KBM-7 (cell line): Measurements from ENCODE around the gene PCDHGA7.
"Not testable (repeated sequence)": the region's sequence is repeated elsewhere in the genome, so short reads cannot be mapped to it uniquely, and the experiment has no call there.

Experiments
- DNase-seq: peaks from one replicate; pipeline ENCODE4 v3.0.0-alpha.2; 2015
- in situ Hi-C: fragments of 300-500 bp; cut with MboI; formaldehyde crosslinking; loops from 2 replicates; pipeline ENCODE4 v1.14.3; 2020; ENCODE audit warnings: low sequenced_read_pairs, low pct_unique_long_range_greater_than_20kb, mixed read lengths

Gene PCDHGA7

DNA sequence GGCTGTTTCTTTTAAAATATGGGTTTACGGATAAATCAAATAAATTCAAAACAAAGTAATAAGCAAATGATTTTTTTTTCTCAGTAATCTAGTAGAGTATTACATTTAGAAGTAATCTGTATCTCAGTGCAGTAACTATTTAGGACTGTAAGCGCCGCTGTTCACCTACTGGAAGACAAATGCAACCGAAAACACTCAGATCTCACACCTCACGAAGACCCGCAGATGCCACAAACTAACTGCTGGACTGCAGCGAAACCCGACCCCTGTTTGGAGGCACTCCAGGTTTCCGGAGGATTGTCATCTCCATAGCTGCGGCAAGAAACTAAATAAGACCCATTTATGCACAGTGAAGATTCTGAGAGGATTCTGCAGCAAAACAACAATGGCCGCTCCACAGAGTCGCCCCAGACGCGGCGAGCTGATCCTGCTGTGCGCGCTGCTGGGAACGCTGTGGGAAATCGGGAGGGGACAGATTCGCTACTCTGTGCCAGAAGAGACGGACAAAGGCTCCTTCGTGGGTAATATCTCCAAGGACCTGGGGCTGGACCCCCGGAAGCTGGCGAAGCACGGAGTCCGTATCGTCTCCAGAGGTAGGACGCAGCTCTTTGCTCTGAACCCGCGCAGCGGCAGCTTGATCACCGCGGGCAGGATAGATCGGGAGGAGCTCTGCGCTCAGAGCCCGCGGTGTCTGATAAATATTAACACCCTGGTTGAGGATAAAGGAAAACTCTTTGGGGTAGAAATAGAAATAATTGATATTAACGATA lies 10.1 kb downstream of the PCDHGA7 start, which contains the start of gene PCDHGA8:
PCDHGA8 (plus strand) TSS at position 205 of the 770 bp plus-strand sequence; CDS start at position 386, 181 bp downstream.
- no peak for DNase-seq
- in situ Hi-C loops: no loop called here

DNA sequence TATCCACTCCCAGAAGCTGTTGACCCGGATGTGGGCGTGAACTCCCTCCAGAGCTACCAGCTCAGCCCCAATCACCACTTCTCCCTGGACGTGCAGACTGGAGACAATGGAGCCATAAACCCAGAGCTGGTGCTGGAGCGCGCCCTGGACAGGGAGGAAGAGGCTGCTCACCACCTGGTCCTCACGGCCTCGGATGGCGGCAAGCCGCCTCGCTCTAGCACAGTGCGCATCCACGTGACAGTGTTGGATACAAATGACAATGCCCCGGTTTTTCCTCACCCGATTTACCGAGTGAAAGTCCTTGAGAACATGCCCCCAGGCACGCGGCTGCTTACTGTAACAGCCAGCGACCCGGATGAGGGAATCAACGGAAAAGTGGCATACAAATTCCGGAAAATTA lies 10.7 kb downstream of the PCDHGA7 start:
- no peak for DNase-seq
- in situ Hi-C loops: no loop called here

DNA sequence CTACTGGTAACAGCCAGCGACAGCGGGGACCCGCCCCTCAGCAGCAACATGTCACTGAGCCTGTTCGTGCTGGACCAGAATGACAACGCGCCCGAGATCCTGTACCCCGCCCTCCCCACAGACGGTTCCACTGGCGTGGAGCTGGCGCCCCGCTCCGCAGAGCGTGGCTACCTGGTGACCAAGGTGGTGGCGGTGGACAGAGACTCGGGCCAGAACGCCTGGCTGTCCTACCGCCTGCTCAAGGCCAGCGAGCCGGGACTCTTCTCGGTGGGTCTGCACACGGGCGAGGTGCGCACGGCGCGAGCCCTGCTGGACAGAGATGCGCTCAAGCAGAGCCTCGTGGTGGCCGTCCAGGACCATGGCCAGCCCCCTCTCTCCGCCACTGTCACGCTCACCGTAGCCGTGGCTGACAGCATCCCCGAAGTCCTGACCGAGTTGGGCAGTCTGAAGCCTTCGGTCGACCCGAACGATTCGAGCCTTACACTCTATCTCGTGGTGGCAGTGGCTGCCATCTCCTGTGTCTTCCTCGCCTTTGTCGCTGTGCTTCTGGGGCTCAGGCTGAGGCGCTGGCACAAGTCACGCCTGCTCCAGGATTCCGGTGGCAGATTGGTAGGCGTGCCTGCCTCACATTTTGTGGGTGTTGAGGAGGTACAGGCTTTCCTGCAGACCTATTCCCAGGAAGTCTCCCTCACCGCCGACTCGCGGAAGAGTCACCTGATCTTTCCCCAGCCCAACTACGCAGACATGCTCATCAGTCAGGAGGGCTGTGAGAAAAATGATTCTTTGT lies 12.1 kb downstream of the PCDHGA7 start:
- DNase-seq, in situ Hi-C loops: not testable (repeated sequence)

DNA sequence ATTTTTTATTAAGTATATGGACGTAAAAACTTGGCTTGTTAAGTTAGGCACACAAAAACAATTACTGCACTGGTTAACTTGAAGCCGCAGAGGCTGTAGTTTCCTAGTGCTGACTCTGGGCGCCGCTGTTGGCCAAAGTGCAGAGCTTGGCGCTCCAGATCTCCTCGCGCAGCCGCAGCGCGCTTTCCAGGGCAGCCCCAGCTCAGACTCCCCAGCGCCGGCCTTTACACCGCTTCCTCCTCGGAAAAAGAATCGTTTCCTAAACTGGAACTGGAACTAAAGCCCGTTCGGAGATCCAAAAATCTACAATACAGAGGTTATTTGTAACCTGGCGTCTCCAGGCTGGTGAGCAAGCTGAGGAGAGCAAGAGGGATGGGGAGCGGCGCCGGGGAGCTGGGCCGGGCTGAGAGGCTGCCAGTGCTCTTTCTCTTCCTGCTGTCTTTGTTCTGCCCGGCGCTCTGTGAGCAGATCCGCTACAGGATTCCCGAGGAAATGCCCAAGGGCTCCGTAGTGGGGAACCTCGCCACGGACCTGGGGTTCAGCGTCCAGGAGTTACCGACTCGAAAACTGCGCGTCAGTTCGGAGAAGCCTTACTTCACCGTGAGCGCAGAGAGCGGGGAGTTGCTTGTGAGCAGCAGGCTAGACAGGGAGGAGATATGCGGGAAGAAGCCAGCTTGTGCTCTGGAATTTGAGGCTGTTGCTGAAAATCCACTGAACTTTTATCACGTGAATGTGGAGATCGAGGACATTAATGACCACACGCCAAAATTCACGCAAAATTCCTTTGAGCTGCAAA lies 15.4 kb downstream of the PCDHGA7 start, which contains the start of gene PCDHGB5:
PCDHGB5 (plus strand) TSS at position 192 of the 796 bp plus-strand sequence; CDS start at position 373, 181 bp downstream.
- in situ Hi-C loops, DNase-seq: not testable (repeated sequence)

DNA sequence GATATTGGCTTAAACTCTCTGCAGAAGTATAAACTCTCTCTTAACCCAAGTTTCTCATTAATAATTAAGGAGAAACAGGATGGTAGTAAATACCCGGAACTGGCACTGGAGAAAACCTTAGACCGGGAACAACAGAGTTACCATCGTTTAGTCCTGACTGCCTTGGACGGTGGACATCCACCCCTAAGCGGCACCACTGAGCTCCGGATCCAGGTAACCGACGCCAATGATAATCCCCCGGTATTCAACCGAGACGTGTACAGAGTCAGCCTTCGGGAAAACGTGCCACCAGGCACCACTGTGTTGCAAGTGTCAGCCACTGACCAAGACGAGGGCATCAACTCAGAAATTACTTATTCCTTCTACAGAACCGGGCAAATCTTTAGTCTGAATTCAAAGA lies 16.1 kb downstream of the PCDHGA7 start:
- in situ Hi-C loops: no loop called here

DNA sequence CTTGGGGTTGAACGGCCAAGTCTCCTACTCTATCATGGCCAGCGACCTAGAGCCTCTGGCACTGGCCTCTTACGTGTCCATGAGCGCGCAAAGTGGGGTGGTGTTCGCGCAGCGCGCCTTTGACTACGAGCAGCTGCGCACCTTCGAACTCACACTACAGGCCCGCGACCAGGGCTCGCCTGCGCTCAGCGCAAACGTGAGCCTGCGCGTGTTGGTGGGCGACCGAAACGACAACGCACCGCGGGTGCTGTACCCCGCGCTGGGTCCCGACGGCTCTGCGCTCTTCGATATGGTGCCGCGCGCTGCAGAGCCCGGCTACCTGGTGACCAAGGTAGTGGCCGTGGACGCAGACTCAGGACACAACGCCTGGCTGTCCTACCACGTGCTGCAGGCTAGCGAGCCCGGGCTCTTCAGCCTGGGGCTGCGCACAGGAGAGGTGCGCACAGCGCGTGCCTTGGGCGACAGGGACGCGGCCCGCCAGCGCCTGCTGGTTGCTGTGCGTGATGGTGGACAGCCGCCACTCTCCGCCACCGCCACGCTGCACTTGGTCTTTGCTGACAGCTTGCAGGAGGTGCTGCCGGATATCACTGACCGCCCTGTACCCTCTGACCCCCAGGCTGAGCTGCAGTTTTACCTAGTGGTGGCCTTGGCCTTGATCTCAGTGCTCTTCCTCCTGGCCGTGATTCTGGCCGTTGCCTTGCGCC lies 17.2 kb downstream of the PCDHGA7 start:
- DNase-seq: no peak
- in situ Hi-C loops: no loop called here

More for the DNA sequence above, 16.1 kb downstream of the PCDHGA7 start:
- no peak for DNase-seq

DNA sequence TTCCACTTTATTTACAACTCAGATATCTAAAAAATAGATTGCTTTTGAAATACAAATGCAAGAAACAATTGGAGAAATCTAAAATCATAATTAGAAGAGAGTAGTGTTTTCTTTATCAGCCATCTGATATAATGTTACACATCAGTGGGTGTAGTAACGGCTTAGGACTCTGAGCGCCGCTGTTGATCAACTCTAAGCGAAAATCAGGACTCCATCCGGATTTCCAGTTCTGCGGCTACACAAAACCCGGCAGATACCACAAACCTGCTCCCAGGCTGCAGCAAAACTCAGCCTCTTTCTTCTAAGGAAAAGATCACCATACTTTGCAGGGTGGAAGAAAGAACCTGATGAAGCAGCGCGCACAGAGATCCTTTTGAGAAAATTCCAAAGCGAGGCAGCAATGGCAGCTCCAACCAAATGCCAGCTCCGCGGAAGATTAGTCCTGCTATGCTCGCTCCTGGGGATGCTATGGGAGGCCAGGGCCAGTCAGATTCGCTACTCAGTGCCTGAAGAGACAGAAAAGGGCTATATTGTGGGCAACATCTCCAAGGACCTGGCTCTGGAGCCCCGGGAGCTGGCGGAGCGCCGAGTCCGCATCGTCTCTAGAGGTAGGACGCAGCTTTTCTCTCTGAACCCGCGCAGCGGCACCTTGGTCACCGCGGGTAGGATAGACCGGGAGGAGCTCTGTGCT lies 20.2 kb downstream of the PCDHGA7 start, which contains the start of gene PCDHGA9:
PCDHGA9 (plus strand) TSS at position 226 of the 691 bp plus-strand sequence; CDS start at position 401, 175 bp downstream.
- in situ Hi-C loops: no loop called here
- peak; percentile 3 for DNase-seq

DNA sequence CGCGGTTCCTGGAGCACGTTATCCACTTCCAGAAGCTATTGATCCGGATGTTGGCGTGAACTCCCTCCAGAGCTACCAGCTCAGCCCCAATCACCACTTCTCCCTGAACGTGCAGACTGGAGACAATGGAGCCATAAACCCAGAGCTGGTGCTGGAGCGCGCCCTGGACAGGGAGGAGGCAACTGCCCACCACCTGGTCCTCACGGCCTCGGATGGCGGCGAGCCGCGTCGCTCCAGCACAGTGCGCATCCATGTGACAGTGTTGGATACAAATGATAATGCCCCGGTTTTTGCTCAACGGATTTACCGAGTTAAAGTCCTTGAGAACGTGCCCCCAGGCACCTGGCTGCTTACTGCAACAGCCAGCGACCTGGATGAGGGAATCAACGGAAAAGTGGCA lies 20.8 kb downstream of the PCDHGA7 start:
- in situ Hi-C loops: no loop called here
- no peak for DNase-seq

DNA sequence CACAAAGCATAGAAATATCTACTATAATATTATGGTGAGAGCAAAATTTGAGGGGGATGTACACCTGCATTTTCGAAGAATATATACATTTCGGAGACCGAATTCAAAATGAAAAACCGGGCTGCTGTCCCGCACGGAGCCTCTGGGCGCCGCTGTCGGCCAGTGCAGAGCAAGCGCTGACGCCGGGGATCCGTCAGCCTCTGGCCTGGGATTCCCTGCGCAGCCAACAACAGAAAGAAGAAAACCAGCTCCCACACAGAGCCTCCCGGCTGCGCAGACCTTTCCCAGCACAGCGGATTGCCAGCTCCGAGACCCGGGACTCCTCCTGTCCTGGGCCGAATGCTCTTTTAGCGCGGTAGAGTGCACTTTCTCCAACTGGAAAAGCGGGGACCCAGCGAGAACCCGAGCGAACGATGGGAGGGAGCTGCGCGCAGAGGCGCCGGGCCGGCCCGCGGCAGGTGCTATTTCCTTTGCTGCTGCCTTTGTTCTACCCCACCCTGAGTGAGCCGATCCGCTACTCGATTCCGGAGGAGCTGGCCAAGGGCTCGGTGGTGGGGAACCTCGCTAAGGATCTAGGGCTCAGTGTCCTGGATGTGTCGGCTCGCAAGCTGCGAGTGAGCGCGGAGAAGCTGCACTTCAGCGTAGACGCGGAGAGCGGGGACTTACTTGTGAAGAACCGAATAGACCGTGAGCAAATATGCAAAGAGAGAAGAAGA lies 25.4 kb downstream of the PCDHGA7 start, which contains the start of gene PCDHGB6:
PCDHGB6 (plus strand) TSS at position 232 of the 716 bp plus-strand sequence; CDS start at position 414, 182 bp downstream.
- in situ Hi-C loops, DNase-seq: not testable (repeated sequence)

DNA sequence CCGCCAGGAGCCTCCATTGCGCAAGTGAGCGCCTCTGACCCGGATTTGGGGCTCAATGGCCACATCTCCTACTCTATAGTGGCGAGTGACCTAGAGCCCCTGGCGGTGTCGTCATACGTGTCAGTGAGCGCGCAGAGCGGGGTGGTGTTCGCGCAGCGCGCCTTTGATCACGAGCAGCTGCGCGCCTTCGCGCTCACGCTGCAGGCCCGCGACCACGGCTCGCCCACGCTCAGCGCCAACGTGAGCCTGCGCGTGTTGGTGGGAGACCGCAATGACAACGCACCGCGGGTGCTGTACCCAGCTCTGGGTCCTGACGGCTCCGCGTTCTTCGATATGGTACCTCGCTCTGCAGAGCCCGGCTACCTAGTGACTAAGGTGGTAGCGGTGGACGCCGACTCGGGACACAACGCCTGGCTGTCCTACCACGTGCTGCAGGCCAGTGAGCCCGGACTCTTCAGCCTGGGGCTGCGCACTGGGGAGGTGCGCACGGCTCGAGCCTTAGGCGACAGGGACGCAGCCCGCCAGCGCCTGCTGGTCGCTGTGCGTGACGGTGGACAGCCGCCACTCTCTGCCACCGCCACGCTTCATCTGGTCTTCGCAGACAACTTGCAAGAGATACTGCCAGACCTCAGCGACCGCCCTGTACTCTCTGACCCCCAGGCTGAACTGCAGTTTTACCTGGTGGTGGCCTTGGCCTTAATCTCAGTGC lies 27.2 kb downstream of the PCDHGA7 start:
- no peak for DNase-seq

DNA sequence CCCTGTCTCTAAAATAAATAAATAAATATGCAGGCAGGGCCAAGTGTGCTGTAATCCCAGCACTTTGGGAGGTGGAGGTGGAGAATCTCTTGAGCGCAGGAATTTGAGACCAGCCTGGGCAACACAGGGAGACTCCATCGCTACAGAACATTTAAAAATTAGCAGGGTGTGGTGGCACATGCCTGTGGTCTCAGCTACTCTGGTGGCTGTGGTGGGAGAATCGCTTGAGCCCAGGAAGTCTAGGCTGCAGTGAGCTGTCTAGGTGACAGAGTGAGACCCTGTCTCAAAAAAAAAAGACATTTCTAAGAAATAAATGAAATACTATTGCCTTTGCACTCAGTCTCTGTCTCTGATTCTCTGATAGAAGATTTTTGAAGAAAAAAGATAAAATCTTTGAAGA lies 29.0 kb downstream of the PCDHGA7 start:
- in situ Hi-C loops: no loop called here
- no peak for DNase-seq

More for the DNA sequence above, 27.2 kb downstream of the PCDHGA7 start:
- in situ Hi-C loops: no loop called here

DNA sequence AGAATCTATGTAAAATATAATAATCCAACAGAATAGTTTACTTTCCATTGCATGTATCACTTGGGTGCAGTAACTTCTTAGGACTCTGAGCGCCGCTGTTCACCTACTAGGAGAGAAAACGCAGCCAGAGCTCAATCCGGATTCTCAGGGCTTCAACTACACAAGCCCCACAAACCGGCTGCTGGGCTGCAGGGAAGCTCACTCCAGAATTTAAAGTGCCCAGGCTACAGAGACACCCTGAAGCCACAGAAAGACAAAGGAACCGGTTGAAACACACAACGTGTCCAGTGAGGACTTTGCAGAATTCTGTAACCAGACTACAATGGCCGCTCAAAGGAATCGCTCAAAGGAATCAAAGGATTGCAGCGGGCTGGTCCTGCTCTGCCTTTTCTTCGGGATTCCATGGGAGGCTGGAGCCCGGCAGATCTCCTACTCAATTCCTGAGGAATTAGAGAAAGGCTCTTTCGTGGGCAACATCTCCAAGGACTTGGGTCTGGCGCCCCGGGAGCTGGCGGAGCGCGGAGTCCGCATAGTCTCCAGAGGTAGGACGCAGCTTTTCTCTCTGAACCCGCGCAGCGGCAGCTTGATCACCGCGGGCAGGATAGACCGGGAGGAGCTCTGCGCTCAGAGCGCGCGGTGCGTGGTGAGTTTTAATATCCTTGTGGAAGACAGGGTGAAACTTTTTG lies 30.5 kb downstream of the PCDHGA7 start, which contains the start of gene PCDHGA10:
PCDHGA10 (plus strand) TSS at position 134 of the 686 bp plus-strand sequence; CDS start at position 323, 189 bp downstream.
- in situ Hi-C loops: no loop called here
- DNase-seq: peak; percentile 87

DNA sequence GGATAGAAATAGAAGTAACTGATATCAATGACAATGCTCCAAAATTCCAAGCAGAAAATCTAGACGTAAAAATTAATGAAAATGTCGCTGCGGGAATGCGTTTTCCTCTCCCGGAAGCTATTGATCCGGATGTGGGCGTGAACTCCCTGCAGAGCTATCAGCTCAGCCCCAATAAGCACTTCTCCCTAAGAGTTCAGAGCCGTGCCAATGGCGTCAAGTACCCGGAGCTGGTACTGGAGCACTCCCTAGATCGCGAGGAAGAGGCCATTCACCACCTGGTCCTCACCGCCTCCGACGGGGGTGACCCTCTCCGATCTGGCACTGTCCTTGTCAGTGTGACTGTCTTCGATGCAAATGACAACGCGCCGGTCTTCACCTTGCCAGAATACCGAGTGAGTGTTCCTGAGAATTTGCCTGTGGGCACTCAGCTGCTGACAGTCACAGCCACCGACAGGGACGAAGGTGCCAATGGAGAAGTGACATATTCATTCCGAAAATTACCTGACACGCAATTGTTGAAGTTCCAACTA lies 31.1 kb downstream of the PCDHGA7 start:
- no peak for DNase-seq

DNA sequence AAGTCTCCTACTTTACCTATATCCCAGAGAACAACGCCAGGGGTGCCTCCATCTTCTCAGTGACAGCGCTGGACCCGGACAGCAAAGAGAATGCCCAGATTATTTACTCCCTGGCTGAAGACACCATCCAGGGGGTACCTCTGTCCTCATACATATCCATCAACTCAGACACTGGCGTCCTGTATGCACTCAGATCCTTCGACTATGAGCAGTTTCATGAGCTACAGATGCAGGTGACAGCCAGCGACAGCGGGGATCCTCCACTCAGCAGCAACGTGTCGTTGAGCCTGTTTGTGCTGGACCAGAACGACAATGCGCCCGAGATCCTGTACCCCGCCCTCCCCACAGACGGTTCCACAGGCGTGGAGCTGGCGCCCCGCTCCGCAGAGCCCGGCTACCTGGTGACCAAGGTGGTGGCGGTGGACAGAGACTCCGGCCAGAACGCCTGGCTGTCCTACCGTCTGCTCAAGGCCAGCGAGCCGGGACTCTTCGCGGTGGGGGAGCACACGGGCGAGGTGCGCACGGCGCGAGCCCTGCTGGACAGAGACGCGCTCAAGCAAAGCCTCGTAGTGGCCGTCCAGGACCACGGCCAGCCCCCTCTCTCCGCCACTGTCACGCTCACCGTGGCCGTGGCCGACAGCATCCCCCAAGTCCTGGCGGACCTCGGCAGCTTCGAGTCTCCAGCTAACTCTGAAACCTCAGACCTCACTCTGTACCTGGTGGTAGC lies 32.2 kb downstream of the PCDHGA7 start:
- in situ Hi-C loops, DNase-seq: not testable (repeated sequence)

More for the DNA sequence above, 31.1 kb downstream of the PCDHGA7 start:
- in situ Hi-C loops: no loop called here

DNA sequence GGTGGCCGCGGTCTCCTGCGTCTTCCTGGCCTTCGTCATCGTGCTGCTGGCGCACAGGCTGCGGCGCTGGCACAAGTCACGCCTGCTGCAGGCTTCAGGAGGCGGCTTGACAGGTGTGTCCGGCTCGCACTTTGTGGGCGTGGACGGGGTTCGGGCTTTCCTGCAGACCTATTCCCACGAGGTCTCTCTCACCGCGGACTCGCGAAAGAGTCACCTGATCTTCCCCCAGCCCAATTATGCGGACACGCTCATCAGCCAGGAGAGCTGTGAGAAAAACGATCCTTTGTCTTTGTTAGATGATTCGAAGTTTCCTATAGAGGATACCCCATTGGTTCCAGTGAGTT lies 32.7 kb downstream of the PCDHGA7 start:
- in situ Hi-C loops, DNase-seq: not testable (repeated sequence)
